Suppressor macrophage (primary cell): ENCODE measurements around the gene BARHL2.
A peak's percentile ranks its signal among the peaks of the same experiment; 100 is the strongest.

Source experiments
- DNase-seq, 4 experiments: peaks; one replicate each; pipeline ENCODE4 v3.0.0-alpha.2; 2020 to 2022

Gene BARHL2

GRCh38 chr1:90724926-90725656 is 8.0 kb upstream of the BARHL2 start:
- DNase-seq, result no peak

GRCh38 chr1:90724361-90724760 is 7.3 kb upstream of the BARHL2 start:
- no peak for DNase-seq

GRCh38 chr1:90723590-90724108 is 6.5 kb upstream of the BARHL2 start:
- no peak for DNase-seq

GRCh38 chr1:90722874-90723589 is 5.9 kb upstream of the BARHL2 start:
- DNase-seq, result no peak

GRCh38 chr1:90721210-90722194 is 4.4 kb upstream of the BARHL2 start:
- DNase-seq, result peak; percentile 69 to 77 (median 73)

- DNase-seq, result no peak
These were observed 3.1 kb upstream of the BARHL2 start for GRCh38 chr1:90720145-90720636.

GRCh38 chr1:90719330-90720144 is 2.4 kb upstream of the BARHL2 start:
- DNase-seq, result no peak

- DNase-seq, result peak in 1 of 4 experiments; percentile 8
These were observed 1.6 kb upstream of the BARHL2 start for GRCh38 chr1:90718411-90719329.

- peak in 2 of 4 experiments; percentile 49 to 51 for DNase-seq
These were observed 736 bp upstream of the BARHL2 start for GRCh38 chr1:90717665-90718410.

- no peak for DNase-seq
These were observed 208 bp upstream of the BARHL2 start for GRCh38 chr1:90717356-90717664.

GRCh38 chr1:90716243-90716551 is 905 bp downstream of the BARHL2 start:
- DNase-seq, result no peak

- DNase-seq, result no peak
These were observed 1.8 kb downstream of the BARHL2 start for GRCh38 chr1:90715309-90715708.

GRCh38 chr1:90714521-90714951 is 2.6 kb downstream of the BARHL2 start:
- no peak for DNase-seq

- no peak for DNase-seq
These were observed 3.2 kb downstream of the BARHL2 start for GRCh38 chr1:90713741-90714509.

- no peak for DNase-seq
These were observed 4.0 kb downstream of the BARHL2 start for GRCh38 chr1:90712915-90713730.

GRCh38 chr1:90712153-90712856 is 4.8 kb downstream of the BARHL2 start:
- DNase-seq, result no peak

- DNase-seq, result no peak
These were observed 5.4 kb downstream of the BARHL2 start for GRCh38 chr1:90711696-90712095.
